Suprapubic skin (tissue), 4 donors: ENCODE results near the gene ZNF653.

Experiments used
- EP300 ChIP-seq: sonication (generic); formaldehyde crosslinking; IDR thresholded peaks from one replicate; pipeline ENCODE4 v1.6.1; 2017; ENCODE audit warnings: antibody characterized with exemption
- POLR2A ChIP-seq, 2 donors: fragments of 450-650 bp; IDR thresholded peaks; one replicate each; pipeline ENCODE4 v1.6.1; 2017; ENCODE audit warnings: antibody characterized with exemption in 2 of 2, mild to moderate bottlenecking in 2 of 2, moderate library complexity in 2 of 2
- POLR2AphosphoS5 ChIP-seq, 3 donors: sonication (generic); formaldehyde crosslinking; IDR thresholded peaks; one replicate each; pipeline ENCODE4 v1.6.1; 2017; ENCODE audit warnings: antibody characterized with exemption in 3 of 3
- TF ChIP-seq, protein P1 (sequence below), 2 donors: fragments of 200-600 bp in 1 of 2; fragments of 450-650 bp in 1 of 2; sonication (generic) in 1 of 2; IDR thresholded peaks; one replicate each; pipeline ENCODE4 v1.5.1; 2016 to 2019; ENCODE audit warnings: antibody characterized with exemption in 2 of 2, mild to moderate bottlenecking in 1 of 2, moderate library complexity in 1 of 2

DNA sequence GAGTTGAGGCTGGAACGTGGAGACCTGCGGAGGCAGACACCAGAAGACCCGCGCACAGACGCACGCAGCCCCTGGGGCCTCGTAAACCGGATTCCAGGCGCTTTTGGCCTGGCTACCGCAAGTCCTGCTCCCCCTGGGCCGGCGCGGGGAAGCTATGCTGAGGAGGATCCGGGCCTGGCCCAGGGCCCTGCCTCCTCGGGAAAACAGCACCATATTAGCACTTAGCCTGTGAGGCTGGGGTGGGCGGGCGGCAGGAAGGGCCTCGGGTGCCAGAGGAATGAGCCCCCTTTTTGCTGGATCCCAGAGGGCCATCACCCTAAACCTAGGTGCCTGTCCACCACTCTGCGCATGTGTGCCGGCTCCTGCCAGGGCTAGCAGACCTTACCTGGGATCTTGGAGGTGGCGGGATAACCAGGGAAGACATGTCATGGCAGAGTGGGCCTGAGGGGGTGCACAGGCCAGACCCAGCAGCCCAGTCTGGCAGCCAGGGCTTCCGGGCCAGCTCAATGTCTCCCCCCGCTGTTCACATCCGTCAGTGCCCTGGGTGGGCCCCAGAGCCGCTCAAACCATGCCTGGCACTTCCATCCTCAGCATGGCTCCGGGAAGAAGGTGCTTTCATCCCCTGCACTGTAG lies 46.1 kb upstream of the ZNF653 start:
- TF ChIP-seq, protein P1, sequence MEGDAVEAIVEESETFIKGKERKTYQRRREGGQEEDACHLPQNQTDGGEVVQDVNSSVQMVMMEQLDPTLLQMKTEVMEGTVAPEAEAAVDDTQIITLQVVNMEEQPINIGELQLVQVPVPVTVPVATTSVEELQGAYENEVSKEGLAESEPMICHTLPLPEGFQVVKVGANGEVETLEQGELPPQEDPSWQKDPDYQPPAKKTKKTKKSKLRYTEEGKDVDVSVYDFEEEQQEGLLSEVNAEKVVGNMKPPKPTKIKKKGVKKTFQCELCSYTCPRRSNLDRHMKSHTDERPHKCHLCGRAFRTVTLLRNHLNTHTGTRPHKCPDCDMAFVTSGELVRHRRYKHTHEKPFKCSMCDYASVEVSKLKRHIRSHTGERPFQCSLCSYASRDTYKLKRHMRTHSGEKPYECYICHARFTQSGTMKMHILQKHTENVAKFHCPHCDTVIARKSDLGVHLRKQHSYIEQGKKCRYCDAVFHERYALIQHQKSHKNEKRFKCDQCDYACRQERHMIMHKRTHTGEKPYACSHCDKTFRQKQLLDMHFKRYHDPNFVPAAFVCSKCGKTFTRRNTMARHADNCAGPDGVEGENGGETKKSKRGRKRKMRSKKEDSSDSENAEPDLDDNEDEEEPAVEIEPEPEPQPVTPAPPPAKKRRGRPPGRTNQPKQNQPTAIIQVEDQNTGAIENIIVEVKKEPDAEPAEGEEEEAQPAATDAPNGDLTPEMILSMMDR (IDR thresholded peaks at IDR 0.05), result no peak
- TF ChIP-seq POLR2A (IDR thresholded peaks at IDR 0.05) (no peak), POLR2AphosphoS5 (IDR thresholded peaks at IDR 0.05) (no peak), EP300 (no peak)
